Gastrocnemius medialis (tissue), 4 donors: Measurements from ENCODE around the gene SPATA16. TPM values are rescaled to one million over a fixed set of nuclear protein-coding genes. Genes with fewer than 3 reads are reported as not detected.
A peak's percentile ranks its signal among the peaks of the same experiment; 100 is the strongest.

Experiments
- ATAC-seq, 2 donors: fragments of 150-250 bp; one replicate each; pipeline ENCODE4 v1.9.1; 2016
- DNase-seq, 2 donors: peaks; one replicate each; pipeline ENCODE4 v3.0.0-alpha.2; 2019
- H3K27ac ChIP-seq, 4 donors: fragments of 200-600 bp; sonication (generic); 1 replicate in 1 of 4; 2 replicates in 3 of 4; pipeline ENCODE4 v1.5.1; 2016 to 2018; ENCODE audit warnings: mild to moderate bottlenecking in 2 of 4, moderate library complexity in 1 of 4
- H3K27me3 ChIP-seq, 3 donors: fragments of 200-600 bp; sonication (generic) in 2 of 3; 1 replicate in 1 of 3; 2 replicates in 2 of 3; pipeline versions ENCODE4 v1.5.1 to v1.6.0; 2016 to 2019; ENCODE audit warnings: mild to moderate bottlenecking in 1 of 3, moderate library complexity in 1 of 3
- H3K36me3 ChIP-seq, 2 donors: fragments of 200-600 bp; sonication (generic) in 1 of 2; one replicate each; pipeline ENCODE4 v1.5.1; 2017 to 2018
- H3K4me1 ChIP-seq, 2 donors: fragments of 200-600 bp; sonication (generic) in 1 of 2; one replicate each; pipeline ENCODE4 v1.5.1; 2016 to 2017; ENCODE audit warnings: mild to moderate bottlenecking in 2 of 2
- H3K4me3 ChIP-seq, 4 donors: fragments of 200-600 bp; sonication (generic) in 3 of 4; 1 replicate in 1 of 4; 2 replicates in 3 of 4; pipeline ENCODE4 v1.5.1; 2016 to 2019; ENCODE audit warnings: mild to moderate bottlenecking in 2 of 4
- H3K9me3 ChIP-seq, 3 donors: fragments of 200-600 bp; sonication (generic) in 2 of 3; 1 replicate in 1 of 3; 2 replicates in 2 of 3; pipeline ENCODE4 v1.5.1; 2016 to 2019
- CTCF ChIP-seq, 5 experiments: fragments of 450-650 bp in 3 of 5; fragments of 200-600 bp in 2 of 5; sonication (generic) in 2 of 5; IDR thresholded peaks in 4 of 5; conservative IDR thresholded peaks in 1 of 5; 1 replicate in 4 of 5; 2 replicates in 1 of 5; pipeline ENCODE4 v1.5.1; 2016 to 2019; ENCODE audit warnings: antibody characterized with exemption in 5 of 5, mild to moderate bottlenecking in 3 of 5, moderate library complexity in 3 of 5
- POLR2A ChIP-seq, 2 donors: fragments of 450-650 bp; IDR thresholded peaks; one replicate each; pipeline ENCODE4 v1.6.1; 2017; ENCODE audit warnings: antibody characterized with exemption in 2 of 2, mild to moderate bottlenecking in 2 of 2, moderate library complexity in 2 of 2
- in situ Hi-C, 4 donors: fragments of 200-750 bp; cut with MboI; loops; one replicate each; pipeline versions ENCODE4 v1.15.0 to v1.8.0; 2017; ENCODE audit warnings: low sequenced_read_pairs in 4 of 4
- intact Hi-C: fragments of 100-400 bp; cut with DNase I; formaldehyde crosslinking; loops from one replicate; pipeline ENCODE4 v1.15.1; 2023; ENCODE audit warnings: low total_unique reads
- total RNA-seq, 4 donors: library from RNA; depleted of rRNA; stranded (reverse); fragments of >200 nt; gene quantifications; one replicate each; pipeline versions ENCODE4 v1.1.0 to v1.2.3, GENCODE V29; 2016

Gene SPATA16
- total RNA-seq, 4 donors from 2014 or later: not detected

DNA sequence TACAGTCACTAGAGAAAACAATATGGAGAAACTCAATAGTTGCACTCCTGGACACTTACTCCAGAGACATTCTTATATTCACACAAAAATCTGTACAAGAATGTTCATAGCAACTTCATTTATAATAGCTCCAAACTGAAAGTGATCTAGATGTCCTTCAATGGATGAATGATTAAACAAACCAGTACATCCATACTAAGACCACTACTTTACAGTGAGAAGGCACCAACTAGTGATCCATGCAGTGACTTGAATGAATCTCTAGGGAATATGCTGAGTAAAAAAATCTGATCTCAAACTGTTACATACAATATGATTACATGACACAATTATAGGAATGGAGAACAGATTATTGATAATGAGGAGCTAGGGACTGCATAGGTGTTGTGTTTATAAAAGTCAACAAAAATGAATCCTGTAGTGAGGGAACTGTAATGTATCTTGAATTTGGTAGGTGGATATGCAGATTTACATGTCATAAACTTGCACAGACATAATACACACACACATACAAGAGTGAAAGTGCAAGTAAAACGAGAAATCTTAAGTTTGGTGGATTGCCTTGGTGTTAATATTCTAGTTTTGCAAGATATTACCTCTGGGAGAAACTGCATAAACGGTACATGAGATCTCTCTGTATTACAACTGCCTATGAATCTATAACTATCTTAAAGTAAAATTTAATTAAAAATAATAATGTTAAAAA is 85.7 kb downstream of the SPATA16 start:
- H3K36me3 ChIP-seq: no peaks in the 10 kb centered on the region
- intact Hi-C loops: no loop called here
- in situ Hi-C loops: no loop called here
- no peak overlapping the region for H3K27ac ChIP-seq
- no peaks in the 10 kb centered on the region for H3K27me3 ChIP-seq
- no peak overlapping the region for H3K4me3 ChIP-seq
- no peak for DNase-seq
- ATAC-seq: no peak
- no peak for TF ChIP-seq CTCF (IDR thresholded peaks at IDR 0.05 in 4 of 5, conservative IDR thresholded peaks at IDR 0.05 in 1 of 5)
- H3K9me3 ChIP-seq: no peaks in the 10 kb centered on the region
- no peaks in the 10 kb centered on the region for H3K4me1 ChIP-seq

- no peaks in the 10 kb centered on the region for H3K36me3 ChIP-seq
- TF ChIP-seq POLR2A (IDR thresholded peaks at IDR 0.05) (no peak), CTCF (IDR thresholded peaks at IDR 0.05 in 4 of 5, conservative IDR thresholded peaks at IDR 0.05 in 1 of 5) (no peak)
- DNase-seq (no peak), ATAC-seq (no peak)
- intact Hi-C loops: no loop called here
- H3K4me3 ChIP-seq: no peak overlapping the region
- in situ Hi-C loops: loop anchor here in 1 of 4 donors (25.0 kb wide), 1 partner anchor 212 kb away; no protein-coding TSS in a partner anchor
- H3K4me1 ChIP-seq: no peaks in the 10 kb centered on the region
- H3K27ac ChIP-seq: no peak overlapping the region
- H3K27me3 ChIP-seq: no peaks in the 10 kb centered on the region
- no peaks in the 10 kb centered on the region for H3K9me3 ChIP-seq
Observed at GRCh38 chr3:173049360-173049759, 91.7 kb downstream of the SPATA16 start.

DNA sequence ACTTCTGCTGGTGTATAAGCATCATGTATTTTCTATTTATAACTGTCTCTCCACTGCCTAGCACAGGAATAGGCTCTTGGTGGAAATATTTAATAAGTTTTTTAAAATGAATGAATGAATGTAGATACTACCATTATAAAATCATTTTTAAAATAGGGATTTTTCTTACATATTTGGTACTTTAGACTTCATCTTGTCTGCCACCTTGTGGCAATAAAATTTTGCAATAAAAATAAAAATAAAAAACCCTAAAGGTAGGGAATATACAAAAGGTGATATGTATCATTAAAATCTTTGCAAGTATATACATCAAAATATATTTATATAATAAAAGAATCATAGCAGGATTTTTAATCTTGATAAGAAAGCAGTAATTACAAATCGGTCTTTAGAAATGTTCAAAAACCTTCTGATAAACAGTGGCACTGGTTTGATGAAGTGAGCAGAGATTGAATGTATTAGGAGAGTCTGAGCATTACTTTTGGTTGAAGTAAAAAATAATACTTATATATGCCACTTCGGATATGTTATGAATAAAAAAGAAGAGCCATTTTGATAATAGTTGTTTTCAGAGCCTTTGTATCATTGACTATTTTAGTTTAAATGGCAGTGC is 95.2 kb downstream of the SPATA16 start:
- Histone ChIP-seq H3K36me3 (no peaks in the 10 kb centered on the region), H3K27me3 (no peaks in the 10 kb centered on the region), H3K27ac (no peak overlapping the region), H3K4me1 (no peaks in the 10 kb centered on the region), H3K4me3 (no peak overlapping the region), H3K9me3 (no peaks in the 10 kb centered on the region)
- no peak for DNase-seq
- in situ Hi-C loops (loop anchor here in 1 of 4 donors (25.0 kb wide), 1 partner anchor 209 kb away; no protein-coding TSS in a partner anchor), intact Hi-C loops (no loop called here)
- TF ChIP-seq CTCF (IDR thresholded peaks at IDR 0.05 in 4 of 5, conservative IDR thresholded peaks at IDR 0.05 in 1 of 5) (peak in 2 of 5 experiments; percentile 9 to 29), POLR2A (IDR thresholded peaks at IDR 0.05) (no peak)
- no peak for ATAC-seq

GRCh38 chr3:173044998-173045397 is 96.0 kb downstream of the SPATA16 start:
- ATAC-seq: no peak
- no peak overlapping the region for H3K27ac ChIP-seq
- no peak for DNase-seq

More at GRCh38 chr3:173044998-173045397, 96.0 kb downstream of the SPATA16 start:
- no peaks in the 10 kb centered on the region for H3K4me1 ChIP-seq
- H3K36me3 ChIP-seq: no peaks in the 10 kb centered on the region
- no peaks in the 10 kb centered on the region for H3K9me3 ChIP-seq
- H3K27me3 ChIP-seq: no peaks in the 10 kb centered on the region
- TF ChIP-seq CTCF (IDR thresholded peaks at IDR 0.05 in 4 of 5, conservative IDR thresholded peaks at IDR 0.05 in 1 of 5) (no peak), POLR2A (IDR thresholded peaks at IDR 0.05) (no peak)
- intact Hi-C loops: no loop called here
- no peak overlapping the region for H3K4me3 ChIP-seq
- in situ Hi-C loops: loop anchor here in 1 of 4 donors (25.0 kb wide), 1 partner anchor 208 kb away; no protein-coding TSS in a partner anchor
